Measurements from ENCODE around the gene ADRB1. TPM values are rescaled to one million over a fixed set of nuclear protein-coding genes. Genes with fewer than 3 reads are reported as not detected.

Gene ADRB1
- total and polyA plus RNA-seq, 2 experiments from 2014 or later = 0.10 to 1.2 TPM

DNA sequence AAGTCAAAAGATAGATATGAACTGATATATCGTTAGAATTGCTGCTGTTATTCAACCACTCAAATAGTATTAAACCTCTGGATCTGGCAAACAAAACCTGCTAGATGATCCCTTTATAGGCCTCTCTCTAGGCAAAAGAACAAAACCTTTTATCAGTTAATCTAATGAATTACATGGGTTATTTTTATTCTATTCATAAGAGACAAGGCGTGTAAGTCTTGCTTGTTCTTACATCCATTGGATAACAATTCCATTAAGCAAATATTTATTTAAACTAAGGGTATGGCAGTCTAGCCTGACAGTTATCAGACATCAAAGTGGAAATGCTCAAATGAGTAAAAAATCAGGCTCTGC, 16.6 kb upstream of the ADRB1 start:
- Histone ChIP-seq H3K9me3 (ENCODE audit: low read depth) (no peaks in the 10 kb centered on the region), H3K4me1 (ENCODE audit: insufficient read depth) (no peaks in the 10 kb centered on the region), H3K27me3 (no peaks in the 10 kb centered on the region), H3K4me2 (no peak overlapping the region), H3K27ac (peak overlapping the region; percentile 50), H4K20me1 (ENCODE audit: insufficient read depth, poor library complexity, severe bottlenecking) (no peaks in the 10 kb centered on the region), H3K4me3 (no peak overlapping the region), H3K79me2 (no peaks in the 10 kb centered on the region), H3K36me3 (replicated peaks; ENCODE audit: insufficient read depth, low read depth) (no peaks in the 10 kb centered on the region), H2AFZ (no peak overlapping the region), H3K9me2 (replicated peaks; ENCODE audit: insufficient read depth) (no peaks in the 10 kb centered on the region)
- TF ChIP-seq EZH2phosphoT487 (IDR thresholded peaks at IDR 0.05; ENCODE audit: low read depth, severe bottlenecking, unreplicated experiment) = no peak
- TF ChIP-seq EZH2 (IDR thresholded peaks at IDR 0.05; ENCODE audit: borderline replicate concordance) = no peak
- TF ChIP-seq, protein P1, sequence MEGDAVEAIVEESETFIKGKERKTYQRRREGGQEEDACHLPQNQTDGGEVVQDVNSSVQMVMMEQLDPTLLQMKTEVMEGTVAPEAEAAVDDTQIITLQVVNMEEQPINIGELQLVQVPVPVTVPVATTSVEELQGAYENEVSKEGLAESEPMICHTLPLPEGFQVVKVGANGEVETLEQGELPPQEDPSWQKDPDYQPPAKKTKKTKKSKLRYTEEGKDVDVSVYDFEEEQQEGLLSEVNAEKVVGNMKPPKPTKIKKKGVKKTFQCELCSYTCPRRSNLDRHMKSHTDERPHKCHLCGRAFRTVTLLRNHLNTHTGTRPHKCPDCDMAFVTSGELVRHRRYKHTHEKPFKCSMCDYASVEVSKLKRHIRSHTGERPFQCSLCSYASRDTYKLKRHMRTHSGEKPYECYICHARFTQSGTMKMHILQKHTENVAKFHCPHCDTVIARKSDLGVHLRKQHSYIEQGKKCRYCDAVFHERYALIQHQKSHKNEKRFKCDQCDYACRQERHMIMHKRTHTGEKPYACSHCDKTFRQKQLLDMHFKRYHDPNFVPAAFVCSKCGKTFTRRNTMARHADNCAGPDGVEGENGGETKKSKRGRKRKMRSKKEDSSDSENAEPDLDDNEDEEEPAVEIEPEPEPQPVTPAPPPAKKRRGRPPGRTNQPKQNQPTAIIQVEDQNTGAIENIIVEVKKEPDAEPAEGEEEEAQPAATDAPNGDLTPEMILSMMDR (IDR thresholded peaks at IDR 0.05; ENCODE audit: poor library complexity) = no peak
- no peak for DNase-seq (ENCODE audit: low spot score)
- 19% methylated on average over 2 of the region's 2 CpGs for WGBS (ENCODE audit: low lambda C conversion rate, missing lambda C conversion rate)

DNA sequence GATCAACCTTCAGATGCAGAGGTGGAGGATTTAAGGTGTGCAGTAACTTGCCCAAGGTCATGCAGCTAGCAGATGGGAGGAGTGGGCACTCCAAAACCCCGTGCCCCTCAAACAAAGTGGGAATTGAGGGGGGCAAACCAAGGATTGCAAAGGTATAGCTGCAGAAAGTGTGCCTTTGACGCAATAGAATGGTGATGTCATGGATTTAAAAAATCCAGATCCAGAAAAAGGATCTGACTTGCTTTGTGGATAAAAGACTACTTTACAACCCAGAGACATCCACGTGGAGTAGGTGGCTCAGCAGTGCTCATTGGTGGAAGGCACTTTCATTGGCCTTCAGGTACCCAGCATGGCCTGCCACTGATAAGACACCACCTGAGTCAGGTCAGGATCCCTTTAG, 15.7 kb upstream of the ADRB1 start:
- Histone ChIP-seq H3K4me2 (no peak overlapping the region), H3K79me2 (no peaks in the 10 kb centered on the region), H4K20me1 (ENCODE audit: insufficient read depth, poor library complexity, severe bottlenecking) (no peaks in the 10 kb centered on the region), H3K4me1 (ENCODE audit: insufficient read depth) (no peaks in the 10 kb centered on the region), H3K36me3 (replicated peaks; ENCODE audit: insufficient read depth, low read depth) (no peaks in the 10 kb centered on the region), H3K27ac (no peak overlapping the region), H3K27me3 (no peaks in the 10 kb centered on the region), H3K9me2 (replicated peaks; ENCODE audit: insufficient read depth) (no peaks in the 10 kb centered on the region), H2AFZ (no peak overlapping the region), H3K9me3 (ENCODE audit: low read depth) (no peaks in the 10 kb centered on the region), H3K4me3 (no peak overlapping the region)
- 86% methylated on average over 3 of the region's 3 CpGs for WGBS (ENCODE audit: low lambda C conversion rate, missing lambda C conversion rate)
- no peak for DNase-seq (ENCODE audit: low spot score)
- TF ChIP-seq, protein P1 (IDR thresholded peaks at IDR 0.05; ENCODE audit: poor library complexity) = no peak
- no peak for TF ChIP-seq EZH2phosphoT487 (IDR thresholded peaks at IDR 0.05; ENCODE audit: low read depth, severe bottlenecking, unreplicated experiment)
- TF ChIP-seq EZH2 (IDR thresholded peaks at IDR 0.05; ENCODE audit: borderline replicate concordance) = no peak

DNA sequence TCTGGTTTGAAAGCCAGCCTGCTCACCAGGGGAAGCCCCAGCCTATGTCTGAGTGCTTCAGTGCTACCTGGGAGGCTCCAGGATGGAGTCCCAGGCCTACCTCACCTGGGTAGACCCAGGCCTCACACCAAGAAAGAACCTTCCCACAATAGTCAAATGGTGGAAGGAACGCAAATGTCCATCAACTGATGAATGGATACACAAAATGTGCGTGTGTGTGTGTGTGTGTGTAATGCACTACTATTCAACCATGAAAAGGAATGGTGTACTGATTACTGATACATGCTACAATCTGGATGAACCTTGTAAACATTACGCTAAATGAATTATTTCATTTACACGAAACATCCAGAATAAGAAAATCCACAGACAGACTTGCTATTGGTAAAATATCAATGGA, 15.2 kb upstream of the ADRB1 start:
- no peaks in the 10 kb centered on the region for H3K9me3 ChIP-seq (ENCODE audit: low read depth)
- H3K79me2 ChIP-seq = no peaks in the 10 kb centered on the region
- no peaks in the 10 kb centered on the region for H3K4me1 ChIP-seq (ENCODE audit: insufficient read depth)
- H3K4me2 ChIP-seq = no peak overlapping the region
- no peak for DNase-seq (ENCODE audit: low spot score)
- no peaks in the 10 kb centered on the region for H3K36me3 ChIP-seq (replicated peaks; ENCODE audit: insufficient read depth, low read depth)
- no peak overlapping the region for H2AFZ ChIP-seq
- no peaks in the 10 kb centered on the region for H4K20me1 ChIP-seq (ENCODE audit: insufficient read depth, poor library complexity, severe bottlenecking)
- H3K27me3 ChIP-seq = no peaks in the 10 kb centered on the region
- no peaks in the 10 kb centered on the region for H3K9me2 ChIP-seq (replicated peaks; ENCODE audit: insufficient read depth)
- 96% methylated on average over 4 of the region's 4 CpGs for WGBS (ENCODE audit: low lambda C conversion rate, missing lambda C conversion rate)
- no peak overlapping the region for H3K4me3 ChIP-seq
- no peak for TF ChIP-seq EZH2 (IDR thresholded peaks at IDR 0.05; ENCODE audit: borderline replicate concordance)
- TF ChIP-seq, protein P1 (IDR thresholded peaks at IDR 0.05; ENCODE audit: poor library complexity) = no peak
- no peak for TF ChIP-seq EZH2phosphoT487 (IDR thresholded peaks at IDR 0.05; ENCODE audit: low read depth, severe bottlenecking, unreplicated experiment)
- H3K27ac ChIP-seq = no peak overlapping the region

DNA sequence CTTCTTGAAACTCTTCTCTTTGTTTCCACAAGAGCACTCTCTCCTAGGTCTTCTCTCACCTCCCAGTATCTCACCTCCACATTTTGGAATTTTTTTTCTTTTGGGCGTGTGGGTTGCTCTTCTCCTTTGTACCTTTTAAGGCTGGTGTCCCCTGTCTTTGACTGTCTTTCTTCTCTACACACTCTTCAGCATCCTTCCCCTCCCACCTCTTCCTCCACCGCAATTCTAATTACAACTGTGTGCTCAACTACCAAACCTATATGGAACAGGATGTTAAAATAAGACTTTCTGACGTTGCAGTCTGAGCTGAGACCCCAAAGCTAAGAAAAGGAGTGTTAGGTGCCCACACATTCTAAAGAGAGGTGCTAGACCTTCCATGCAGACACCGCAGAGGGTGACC, 14.0 kb upstream of the ADRB1 start:
- no peaks in the 10 kb centered on the region for H3K9me2 ChIP-seq (replicated peaks; ENCODE audit: insufficient read depth)
- H3K9me3 ChIP-seq (ENCODE audit: low read depth) = no peaks in the 10 kb centered on the region
- no peak overlapping the region for H3K27ac ChIP-seq
- WGBS (ENCODE audit: low lambda C conversion rate, missing lambda C conversion rate) = 86% methylated on average over 4 of the region's 4 CpGs
- no peaks in the 10 kb centered on the region for H3K27me3 ChIP-seq
- no peak for DNase-seq (ENCODE audit: low spot score)
- no peaks in the 10 kb centered on the region for H3K4me1 ChIP-seq (ENCODE audit: insufficient read depth)
- H3K36me3 ChIP-seq (replicated peaks; ENCODE audit: insufficient read depth, low read depth) = no peaks in the 10 kb centered on the region
- H4K20me1 ChIP-seq (ENCODE audit: insufficient read depth, poor library complexity, severe bottlenecking) = no peaks in the 10 kb centered on the region
- no peak overlapping the region for H2AFZ ChIP-seq
- no peak overlapping the region for H3K4me3 ChIP-seq
- H3K79me2 ChIP-seq = no peaks in the 10 kb centered on the region
- H3K4me2 ChIP-seq = no peak overlapping the region
- TF ChIP-seq, protein P1 (IDR thresholded peaks at IDR 0.05; ENCODE audit: poor library complexity) = no peak
- no peak for TF ChIP-seq EZH2phosphoT487 (IDR thresholded peaks at IDR 0.05; ENCODE audit: low read depth, severe bottlenecking, unreplicated experiment)
- TF ChIP-seq EZH2 (IDR thresholded peaks at IDR 0.05; ENCODE audit: borderline replicate concordance) = no peak

Data from hepatocyte (in vitro differentiated cells).